ENCODE data around the gene CACNB4. TPM values are rescaled to one million over a fixed set of nuclear protein-coding genes. Genes with fewer than 3 reads are reported as not detected.
"Not testable (repeated sequence)": the region's sequence is repeated elsewhere in the genome, so short reads cannot be mapped to it uniquely, and the experiment has no call there.

The CACNB4 gene
- polyA plus RNA-seq, 2 of the 4 experiments (the other 2 are of a cell fraction), result 0.25 to 0.53 TPM

DNA sequence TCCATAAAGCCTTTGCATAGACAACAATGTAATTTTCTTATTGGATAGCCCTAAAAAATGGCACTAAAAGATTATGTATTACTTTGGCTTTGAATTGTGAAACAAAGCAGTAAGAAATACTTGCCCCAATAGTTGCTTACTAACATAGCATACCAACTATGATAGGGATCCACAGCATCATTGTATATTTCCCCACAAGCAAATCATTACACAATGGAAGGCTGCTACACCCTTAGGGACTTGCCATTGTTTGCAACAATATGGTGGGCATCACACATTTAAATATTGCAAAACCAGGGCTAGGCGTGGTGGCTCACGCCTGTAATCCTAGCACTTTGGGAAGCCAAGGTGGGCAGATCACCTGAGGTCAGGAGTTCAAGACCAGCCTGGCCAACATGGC is 74.4 kb downstream of the CACNB4 start:
- Histone ChIP-seq H3K4me3 (no peak overlapping the region), H3K4me2 (no peak overlapping the region), H3K9me3 (no peaks in the 10 kb centered on the region), H3K4me1 (no peaks in the 10 kb centered on the region), H3K27ac (no peak overlapping the region)
- POLR2A ChIA-PET, result no interaction called here
- FAIRE-seq (no peak), ATAC-seq (no peak), DNase-seq (ENCODE audit: low read depth in 1 of 2, low spot score in 1 of 2) (no peak)
- no peak for TF ChIP-seq HEYL (CRISPR knock-in tag; IDR thresholded peaks at IDR 0.05)
- TF ChIP-seq CHD4 (IDR thresholded peaks at IDR 0.05; ENCODE audit: borderline replicate concordance), result no peak
- no peak for TF ChIP-seq TP53 (CRISPR knock-in tag; IDR thresholded peaks at IDR 0.05)
- TF ChIP-seq EHF (CRISPR knock-in tag; IDR thresholded peaks at IDR 0.05), result no peak
- TF ChIP-seq JUNB (IDR thresholded peaks at IDR 0.05), result no peak
- no peak for TF ChIP-seq FOSL2 (IDR thresholded peaks at IDR 0.05)
- no peak for TF ChIP-seq FOSL2 (CRISPR knock-in tag; IDR thresholded peaks at IDR 0.05)
- TF ChIP-seq CBX2 (IDR thresholded peaks at IDR 0.05; ENCODE audit: borderline replicate concordance, low read depth), result no peak
- TF ChIP-seq ZFP36 (IDR thresholded peaks at IDR 0.05; ENCODE audit: borderline replicate concordance, partially characterized antibody), result no peak
- TF ChIP-seq ESRRA (IDR thresholded peaks at IDR 0.05; ENCODE audit: borderline replicate concordance, low read length), result no peak
- TF ChIP-seq, protein P1, sequence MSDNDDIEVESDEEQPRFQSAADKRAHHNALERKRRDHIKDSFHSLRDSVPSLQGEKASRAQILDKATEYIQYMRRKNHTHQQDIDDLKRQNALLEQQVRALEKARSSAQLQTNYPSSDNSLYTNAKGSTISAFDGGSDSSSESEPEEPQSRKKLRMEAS (IDR thresholded peaks at IDR 0.05), result no peak
- no peak for TF ChIP-seq HDAC2 (IDR thresholded peaks at IDR 0.05)
- TF ChIP-seq HOXA7 (CRISPR knock-in tag; IDR thresholded peaks at IDR 0.05), result no peak
- no peak for TF ChIP-seq RAD21 (conservative IDR thresholded peaks at IDR 0.05 in 1 of 2, IDR thresholded peaks at IDR 0.05 in 1 of 2)
- no peak for TF ChIP-seq MAFK (IDR thresholded peaks at IDR 0.05; ENCODE audit: partially characterized antibody)
- no peak for TF ChIP-seq GATA3 (IDR thresholded peaks at IDR 0.05; ENCODE audit: borderline replicate concordance)
- no peak for TF ChIP-seq FOXS1 (CRISPR knock-in tag; IDR thresholded peaks at IDR 0.05)
- TF ChIP-seq JUN (IDR thresholded peaks at IDR 0.05), result no peak
- CTCF ChIA-PET, result interaction anchor here (0.6 to 4.4 kb wide), 11 partner anchors 9 to 788 kb away, joined by 3 to 98 read pairs (median 9); no protein-coding TSS in a partner anchor
- WGBS (ENCODE audit: missing lambda C conversion rate), result 50% methylated on average over 2 of the region's 2 CpGs

DNA sequence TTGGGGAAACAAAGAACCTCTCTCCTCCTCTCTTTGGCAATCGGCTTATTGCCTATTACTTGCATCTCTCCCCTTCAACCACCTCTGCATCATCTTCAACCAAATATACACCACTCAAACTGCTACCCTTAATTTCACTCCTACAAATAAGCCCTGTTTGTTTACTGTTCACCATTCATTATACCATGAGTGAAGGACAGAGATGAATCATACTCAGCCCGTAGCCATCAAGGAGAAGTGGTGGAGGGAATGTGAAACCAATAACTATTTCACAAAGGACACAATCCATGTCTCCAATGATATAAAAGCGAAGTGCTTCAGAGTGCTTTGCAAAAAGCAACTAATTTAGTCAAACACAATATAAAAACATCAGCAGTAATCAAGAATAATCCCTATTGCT is 76.8 kb downstream of the CACNB4 start:
- ATAC-seq (no peak), DNase-seq (ENCODE audit: low read depth in 1 of 2, low spot score in 1 of 2) (no peak), FAIRE-seq (no peak)
- 10% methylated on average over 3 of the region's 3 CpGs for WGBS (ENCODE audit: missing lambda C conversion rate)
- TF ChIP-seq, protein P2, sequence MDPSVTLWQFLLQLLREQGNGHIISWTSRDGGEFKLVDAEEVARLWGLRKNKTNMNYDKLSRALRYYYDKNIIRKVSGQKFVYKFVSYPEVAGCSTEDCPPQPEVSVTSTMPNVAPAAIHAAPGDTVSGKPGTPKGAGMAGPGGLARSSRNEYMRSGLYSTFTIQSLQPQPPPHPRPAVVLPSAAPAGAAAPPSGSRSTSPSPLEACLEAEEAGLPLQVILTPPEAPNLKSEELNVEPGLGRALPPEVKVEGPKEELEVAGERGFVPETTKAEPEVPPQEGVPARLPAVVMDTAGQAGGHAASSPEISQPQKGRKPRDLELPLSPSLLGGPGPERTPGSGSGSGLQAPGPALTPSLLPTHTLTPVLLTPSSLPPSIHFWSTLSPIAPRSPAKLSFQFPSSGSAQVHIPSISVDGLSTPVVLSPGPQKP (IDR thresholded peaks at IDR 0.05; ENCODE audit: low read depth, low read length), result no peak
- no peak for TF ChIP-seq RCOR1 (IDR thresholded peaks at IDR 0.05; ENCODE audit: low read depth, low read length)
- no peak for TF ChIP-seq FOSB (CRISPR knock-in tag; IDR thresholded peaks at IDR 0.05)
- TF ChIP-seq ZNF302 (CRISPR knock-in tag; IDR thresholded peaks at IDR 0.05), result no peak
- no peak overlapping the region for H3K27ac ChIP-seq
- no peak overlapping the region for H3K4me2 ChIP-seq
- H3K4me1 ChIP-seq, result no peaks in the 10 kb centered on the region
- ChIA-PET CTCF (no interaction called here), POLR2A (no interaction called here)
- H3K4me3 ChIP-seq, result no peak overlapping the region
- no peaks in the 10 kb centered on the region for H3K9me3 ChIP-seq

DNA sequence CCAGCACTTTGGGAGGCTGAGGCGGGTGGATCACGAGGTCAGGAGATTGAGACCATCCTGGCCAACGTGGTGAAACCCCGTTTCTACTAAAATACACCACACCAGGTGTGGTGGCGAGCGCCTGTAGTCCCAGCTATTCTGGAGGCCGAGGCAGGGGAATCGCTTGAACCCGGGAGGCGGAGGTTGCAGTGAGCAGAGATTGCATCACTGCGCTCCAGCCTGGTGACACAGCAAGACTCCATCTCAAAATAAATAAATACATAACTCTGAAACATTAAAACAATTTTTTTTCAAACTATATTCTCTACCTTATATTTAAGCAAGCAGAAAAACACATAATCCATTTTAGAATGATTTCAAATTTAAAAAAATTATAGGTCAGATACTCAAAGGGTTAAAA is 77.8 kb downstream of the CACNB4 start:
- DNase-seq (ENCODE audit: low read depth in 1 of 2, low spot score in 1 of 2); CTCF ChIA-PET; FAIRE-seq; H3K4me2 ChIP-seq; H3K4me1 ChIP-seq; POLR2A ChIA-PET; ATAC-seq; H3K4me3 ChIP-seq; H3K9me3 ChIP-seq; H3K27ac ChIP-seq: not testable (repeated sequence)
- 63% methylated on average over 11 of the region's 11 CpGs for WGBS (ENCODE audit: missing lambda C conversion rate)

DNA sequence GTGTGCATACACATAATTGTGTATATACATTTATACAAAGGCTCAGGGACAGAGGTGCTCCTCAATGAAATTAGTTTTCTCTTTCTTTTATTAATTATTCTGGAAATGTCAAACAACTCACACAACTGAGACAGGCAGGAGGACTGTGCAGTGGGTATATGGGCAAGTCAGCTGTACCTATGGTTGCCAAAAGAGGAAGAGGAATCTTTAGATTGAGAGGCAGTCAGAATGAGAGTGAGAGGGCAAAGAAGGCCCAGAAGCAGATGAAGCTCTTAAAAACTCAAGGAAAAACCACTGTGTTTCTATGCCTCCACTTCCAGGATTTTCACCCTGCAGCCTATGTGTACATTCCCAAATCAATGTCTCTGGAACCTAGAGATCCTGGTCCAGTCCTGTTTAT is 79.1 kb downstream of the CACNB4 start:
- H3K9me3 ChIP-seq, result no peaks in the 10 kb centered on the region
- no peak overlapping the region for H3K4me2 ChIP-seq
- POLR2A ChIA-PET, result no interaction called here
- H3K27ac ChIP-seq, result no peak overlapping the region
- H3K4me1 ChIP-seq, result no peaks in the 10 kb centered on the region
- FAIRE-seq (no peak), DNase-seq (ENCODE audit: low read depth in 1 of 2, low spot score in 1 of 2) (no peak), ATAC-seq (no peak)
- CTCF ChIA-PET, result interaction anchor here (0.7 to 1.2 kb wide), 2 partner anchors 21 to 33 kb away, joined by 3 to 5 read pairs; no protein-coding TSS in a partner anchor
- TF ChIP-seq HOXB13 (CRISPR knock-in tag; IDR thresholded peaks at IDR 0.05; ENCODE audit: low read depth), result no peak
- TF ChIP-seq, protein P3, sequence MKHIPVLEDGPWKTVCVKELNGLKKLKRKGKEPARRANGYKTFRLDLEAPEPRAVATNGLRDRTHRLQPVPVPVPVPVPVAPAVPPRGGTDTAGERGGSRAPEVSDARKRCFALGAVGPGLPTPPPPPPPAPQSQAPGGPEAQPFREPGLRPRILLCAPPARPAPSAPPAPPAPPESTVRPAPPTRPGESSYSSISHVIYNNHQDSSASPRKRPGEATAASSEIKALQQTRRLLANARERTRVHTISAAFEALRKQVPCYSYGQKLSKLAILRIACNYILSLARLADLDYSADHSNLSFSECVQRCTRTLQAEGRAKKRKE (CRISPR knock-in tag; IDR thresholded peaks at IDR 0.05; ENCODE audit: low read depth), result no peak
- TF ChIP-seq RCOR1 (IDR thresholded peaks at IDR 0.05; ENCODE audit: low read depth, low read length), result no peak
- TF ChIP-seq MAZ (IDR thresholded peaks at IDR 0.05; ENCODE audit: borderline replicate concordance, low read depth, low read length), result no peak
- TF ChIP-seq POLR2A (IDR thresholded peaks at IDR 0.05; ENCODE audit: low read length), result no peak
- no peak for TF ChIP-seq CBX8 (IDR thresholded peaks at IDR 0.05)
- no peak for TF ChIP-seq FOXS1 (CRISPR knock-in tag; IDR thresholded peaks at IDR 0.05)
- TF ChIP-seq CHD4 (IDR thresholded peaks at IDR 0.05; ENCODE audit: borderline replicate concordance), result no peak
- TF ChIP-seq CHD2 (IDR thresholded peaks at IDR 0.05; ENCODE audit: low read length, partially characterized antibody), result no peak
- TF ChIP-seq HEYL (CRISPR knock-in tag; IDR thresholded peaks at IDR 0.05), result no peak
- TF ChIP-seq, protein P4, sequence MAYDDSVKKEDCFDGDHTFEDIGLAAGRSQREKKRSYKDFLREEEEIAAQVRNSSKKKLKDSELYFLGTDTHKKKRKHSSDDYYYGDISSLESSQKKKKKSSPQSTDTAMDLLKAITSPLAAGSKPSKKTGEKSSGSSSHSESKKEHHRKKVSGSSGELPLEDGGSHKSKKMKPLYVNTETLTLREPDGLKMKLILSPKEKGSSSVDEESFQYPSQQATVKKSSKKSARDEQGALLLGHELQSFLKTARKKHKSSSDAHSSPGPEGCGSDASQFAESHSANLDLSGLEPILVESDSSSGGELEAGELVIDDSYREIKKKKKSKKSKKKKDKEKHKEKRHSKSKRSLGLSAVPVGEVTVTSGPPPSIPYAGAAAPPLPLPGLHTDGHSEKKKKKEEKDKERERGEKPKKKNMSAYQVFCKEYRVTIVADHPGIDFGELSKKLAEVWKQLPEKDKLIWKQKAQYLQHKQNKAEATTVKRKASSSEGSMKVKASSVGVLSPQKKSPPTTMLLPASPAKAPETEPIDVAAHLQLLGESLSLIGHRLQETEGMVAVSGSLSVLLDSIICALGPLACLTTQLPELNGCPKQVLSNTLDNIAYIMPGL (CRISPR knock-in tag; IDR thresholded peaks at IDR 0.05; ENCODE audit: borderline replicate concordance), result no peak
- TF ChIP-seq ESRRA (IDR thresholded peaks at IDR 0.05; ENCODE audit: borderline replicate concordance, low read length), result no peak
- no peak for TF ChIP-seq EHMT2 (IDR thresholded peaks at IDR 0.05; ENCODE audit: low read depth)
- no peak for TF ChIP-seq TP53 (CRISPR knock-in tag; IDR thresholded peaks at IDR 0.05)
- H3K4me3 ChIP-seq, result no peak overlapping the region
